ENCODE measurements around the gene DNPH1.

- TF ChIP-seq POLR2A (IDR thresholded peaks at IDR 0.05) (no peak), CTCF (IDR thresholded peaks at IDR 0.05 in 4 of 5, conservative IDR thresholded peaks at IDR 0.05 in 1 of 5) (no peak)
Observed at GRCh38 chr6:43254846-43255245, 25.6 kb upstream of the DNPH1 start.
